Measurements from ENCODE around the gene ADAMTSL5. TPM values are rescaled to one million over a fixed set of nuclear protein-coding genes. Genes with fewer than 3 reads are reported as not detected.
A peak's percentile ranks its signal among the peaks of the same experiment; 100 is the strongest.

The ADAMTSL5 gene
- total RNA-seq, 2 donors from 2014 or later, result 22.2 to 36.2 TPM

GRCh38 chr19:1468821-1469254 lies 44.0 kb downstream of the ADAMTSL5 start:
- H3K9me3 ChIP-seq, result no peaks in the 10 kb centered on the region
- TF ChIP-seq CTCF (IDR thresholded peaks at IDR 0.05), result no peak
- ATAC-seq (ENCODE audit: insufficient number of reproducible peaks, low FRiP score, low read depth) (no peak), DNase-seq (ENCODE audit: low spot score) (no peak)
- H3K27me3 ChIP-seq (replicated peaks; ENCODE audit: insufficient read depth), result peaks cover 35% of the 10 kb centered on the region
- H3K36me3 ChIP-seq, result no peaks in the 10 kb centered on the region
- H3K27ac ChIP-seq, result no peak overlapping the region
- peak overlapping the region; percentile 45 for H3K4me3 ChIP-seq
- peaks cover 44 to 57% of the 10 kb centered on the region in 2 donors for H3K4me1 ChIP-seq (ENCODE audit: control insufficient read depth in 1 of 2, low read depth in 2 of 2)

GRCh38 chr19:1468274-1468820 lies 44.5 kb downstream of the ADAMTSL5 start:
- H3K9me3 ChIP-seq, result no peaks in the 10 kb centered on the region
- H3K4me3 ChIP-seq, result peak overlapping the region; percentile 45
- no peak for TF ChIP-seq CTCF (IDR thresholded peaks at IDR 0.05)
- H3K4me1 ChIP-seq (ENCODE audit: control insufficient read depth in 1 of 2, low read depth in 2 of 2), result peaks cover 44 to 57% of the 10 kb centered on the region in 2 donors
- ATAC-seq (ENCODE audit: insufficient number of reproducible peaks, low FRiP score, low read depth) (no peak), DNase-seq (ENCODE audit: low spot score) (no peak)
- H3K27me3 ChIP-seq (replicated peaks; ENCODE audit: insufficient read depth), result peaks cover 35% of the 10 kb centered on the region
- H3K36me3 ChIP-seq, result no peaks in the 10 kb centered on the region
- no peak overlapping the region for H3K27ac ChIP-seq

- H3K9me3 ChIP-seq, result no peaks in the 10 kb centered on the region
- TF ChIP-seq CTCF (IDR thresholded peaks at IDR 0.05), result no peak
- H3K27ac ChIP-seq, result no peak overlapping the region
- peak overlapping the region; percentile 45 for H3K4me3 ChIP-seq
- no peak for DNase-seq (ENCODE audit: low spot score)
- H3K36me3 ChIP-seq, result no peaks in the 10 kb centered on the region
- H3K4me1 ChIP-seq (ENCODE audit: control insufficient read depth in 1 of 2, low read depth in 2 of 2), result peaks cover 44 to 57% of the 10 kb centered on the region in 2 donors
- ATAC-seq (ENCODE audit: insufficient number of reproducible peaks, low FRiP score, low read depth), result no peak
- H3K27me3 ChIP-seq (replicated peaks; ENCODE audit: insufficient read depth), result peaks cover 35% of the 10 kb centered on the region
Observed at GRCh38 chr19:1467490-1468273, 45.1 kb downstream of the ADAMTSL5 start.

GRCh38 chr19:1467215-1467489 lies 45.7 kb downstream of the ADAMTSL5 start:
- no peaks in the 10 kb centered on the region for H3K36me3 ChIP-seq
- no peak overlapping the region for H3K27ac ChIP-seq
- no peak overlapping the region for H3K4me3 ChIP-seq
- no peak for ATAC-seq (ENCODE audit: insufficient number of reproducible peaks, low FRiP score, low read depth)
- DNase-seq (ENCODE audit: low spot score), result no peak
- peaks cover 33% of the 10 kb centered on the region for H3K27me3 ChIP-seq (replicated peaks; ENCODE audit: insufficient read depth)
- no peaks in the 10 kb centered on the region for H3K9me3 ChIP-seq
- no peak for TF ChIP-seq CTCF (IDR thresholded peaks at IDR 0.05)
- peaks cover 44 to 57% of the 10 kb centered on the region in 2 donors for H3K4me1 ChIP-seq (ENCODE audit: control insufficient read depth in 1 of 2, low read depth in 2 of 2)

GRCh38 chr19:1466461-1467214 lies 46.2 kb downstream of the ADAMTSL5 start:
- no peak for TF ChIP-seq CTCF (IDR thresholded peaks at IDR 0.05)
- no peaks in the 10 kb centered on the region for H3K36me3 ChIP-seq
- peaks cover 42 to 53% of the 10 kb centered on the region in 2 donors for H3K4me1 ChIP-seq (ENCODE audit: control insufficient read depth in 1 of 2, low read depth in 2 of 2)
- no peak overlapping the region for H3K4me3 ChIP-seq
- H3K9me3 ChIP-seq, result no peaks in the 10 kb centered on the region
- ATAC-seq (ENCODE audit: insufficient number of reproducible peaks, low FRiP score, low read depth) (no peak), DNase-seq (ENCODE audit: low spot score) (no peak)
- H3K27ac ChIP-seq, result no peak overlapping the region
- peaks cover 28% of the 10 kb centered on the region for H3K27me3 ChIP-seq (replicated peaks; ENCODE audit: insufficient read depth)
